ENCODE results near the gene C3. TPM values are rescaled to one million over a fixed set of nuclear protein-coding genes. Genes with fewer than 3 reads are reported as not detected.
"Not testable (repeated sequence)": the region's sequence is repeated elsewhere in the genome, so short reads cannot be mapped to it uniquely, and the experiment has no call there.

The C3 gene
- total RNA-seq, 1 experiment from 2014 or later = not detected

GRCh38 chr19:6660930-6661329, 59.5 kb downstream of the C3 start:
- no peaks in the 10 kb centered on the region for H3K36me3 ChIP-seq
- no peak overlapping the region for H3K27ac ChIP-seq
- H3K4me1 ChIP-seq (replicated peaks) = no peaks in the 10 kb centered on the region
- no peaks in the 10 kb centered on the region for H3K9me3 ChIP-seq (replicated peaks)
- H3K27me3 ChIP-seq (replicated peaks) = peaks cover 21% of the 10 kb centered on the region
- DNase-seq (ENCODE audit: low read depth in 1 of 2, low spot score in 2 of 2) = no peak
- no peak overlapping the region for H3K4me3 ChIP-seq

- H3K27me3 ChIP-seq (replicated peaks) = peaks cover 21% of the 10 kb centered on the region
- DNase-seq (ENCODE audit: low read depth in 1 of 2, low spot score in 2 of 2); H3K36me3 ChIP-seq; H3K9me3 ChIP-seq (replicated peaks); H3K4me1 ChIP-seq (replicated peaks); H3K27ac ChIP-seq; H3K4me3 ChIP-seq: not testable (repeated sequence)
These were observed 64.1 kb downstream of the C3 start for GRCh38 chr19:6656390-6656789.

GRCh38 chr19:6654347-6655310, 65.8 kb downstream of the C3 start:
- no peak overlapping the region for H3K27ac ChIP-seq
- H3K9me3 ChIP-seq (replicated peaks) = no peaks in the 10 kb centered on the region
- H3K4me3 ChIP-seq = no peak overlapping the region
- H3K36me3 ChIP-seq = no peaks in the 10 kb centered on the region
- DNase-seq (ENCODE audit: low read depth in 1 of 2, low spot score in 2 of 2) = no peak
- H3K4me1 ChIP-seq (replicated peaks) = no peaks in the 10 kb centered on the region
- H3K27me3 ChIP-seq (replicated peaks) = peaks cover 13% of the 10 kb centered on the region

- no peak overlapping the region for H3K27ac ChIP-seq
- no peaks in the 10 kb centered on the region for H3K9me3 ChIP-seq (replicated peaks)
- no peak for DNase-seq (ENCODE audit: low read depth in 1 of 2, low spot score in 2 of 2)
- no peaks in the 10 kb centered on the region for H3K4me1 ChIP-seq (replicated peaks)
- H3K4me3 ChIP-seq = no peak overlapping the region
- H3K27me3 ChIP-seq (replicated peaks) = peaks cover 14% of the 10 kb centered on the region; the same call in 1 of the 2 replicates
- H3K36me3 ChIP-seq = no peaks in the 10 kb centered on the region
These were observed 67.7 kb downstream of the C3 start for GRCh38 chr19:6652805-6653094.

- Histone ChIP-seq H3K4me1 (replicated peaks) (no peaks in the 10 kb centered on the region), H3K27ac (no peak overlapping the region), H3K9me3 (replicated peaks) (no peaks in the 10 kb centered on the region), H3K27me3 (replicated peaks) (peaks cover 14% of the 10 kb centered on the region; the same call in 1 of the 2 replicates), H3K36me3 (no peaks in the 10 kb centered on the region), H3K4me3 (no peak overlapping the region)
- DNase-seq (ENCODE audit: low read depth in 1 of 2, low spot score in 2 of 2) = no peak
These were observed 68.3 kb downstream of the C3 start for GRCh38 chr19:6651965-6652804.

- Histone ChIP-seq H3K9me3 (replicated peaks) (no peaks in the 10 kb centered on the region), H3K27me3 (replicated peaks) (peaks cover 12% of the 10 kb centered on the region; the same call in 1 of the 2 replicates), H3K27ac (no peak overlapping the region), H3K36me3 (no peaks in the 10 kb centered on the region), H3K4me3 (no peak overlapping the region), H3K4me1 (replicated peaks) (no peaks in the 10 kb centered on the region)
- no peak for DNase-seq (ENCODE audit: low read depth in 1 of 2, low spot score in 2 of 2)
These were observed 71.3 kb downstream of the C3 start for GRCh38 chr19:6649185-6649584.

- Histone ChIP-seq H3K27ac (no peak overlapping the region), H3K4me1 (replicated peaks) (no peaks in the 10 kb centered on the region), H3K4me3 (no peak overlapping the region), H3K27me3 (replicated peaks) (peaks cover 16% of the 10 kb centered on the region; the same call in 1 of the 2 replicates), H3K36me3 (no peaks in the 10 kb centered on the region), H3K9me3 (replicated peaks) (no peaks in the 10 kb centered on the region)
- DNase-seq (ENCODE audit: low read depth in 1 of 2, low spot score in 2 of 2) = no peak
These were observed 72.2 kb downstream of the C3 start for GRCh38 chr19:6648141-6648715.

- Histone ChIP-seq H3K36me3 (no peaks in the 10 kb centered on the region), H3K9me3 (replicated peaks) (no peaks in the 10 kb centered on the region), H3K27me3 (replicated peaks) (peaks cover 18% of the 10 kb centered on the region; the same call in 1 of the 2 replicates), H3K4me3 (no peak overlapping the region), H3K27ac (no peak overlapping the region), H3K4me1 (replicated peaks) (no peaks in the 10 kb centered on the region)
- no peak for DNase-seq (ENCODE audit: low read depth in 1 of 2, low spot score in 2 of 2)
These were observed 75.7 kb downstream of the C3 start for GRCh38 chr19:6644796-6645195.

GRCh38 chr19:6640333-6640732, 80.1 kb downstream of the C3 start:
- H3K4me3 ChIP-seq; H3K36me3 ChIP-seq; DNase-seq (ENCODE audit: low read depth in 1 of 2, low spot score in 2 of 2); H3K4me1 ChIP-seq (replicated peaks); H3K27ac ChIP-seq; H3K9me3 ChIP-seq (replicated peaks); H3K27me3 ChIP-seq (replicated peaks): not testable (repeated sequence)

- Histone ChIP-seq H3K9me3 (replicated peaks) (no peaks in the 10 kb centered on the region), H3K4me1 (replicated peaks) (no peaks in the 10 kb centered on the region), H3K4me3 (no peak overlapping the region), H3K27ac (no peak overlapping the region), H3K36me3 (no peaks in the 10 kb centered on the region), H3K27me3 (replicated peaks) (peaks cover 7% of the 10 kb centered on the region; the same call in 1 of the 2 replicates)
- DNase-seq (ENCODE audit: low read depth in 1 of 2, low spot score in 2 of 2) = no peak
These were observed 81.0 kb downstream of the C3 start for GRCh38 chr19:6639439-6639838.

GRCh38 chr19:6633456-6633813, 87.0 kb downstream of the C3 start:
- not testable (repeated sequence) for H3K27ac ChIP-seq; DNase-seq (ENCODE audit: low read depth in 1 of 2, low spot score in 2 of 2); H3K9me3 ChIP-seq (replicated peaks); H3K4me3 ChIP-seq; H3K27me3 ChIP-seq (replicated peaks); H3K4me1 ChIP-seq (replicated peaks); H3K36me3 ChIP-seq

GRCh38 chr19:6632747-6633455, 87.5 kb downstream of the C3 start:
- H3K4me1 ChIP-seq (replicated peaks); H3K27ac ChIP-seq; H3K27me3 ChIP-seq (replicated peaks); H3K36me3 ChIP-seq; H3K4me3 ChIP-seq; H3K9me3 ChIP-seq (replicated peaks): not testable (repeated sequence)
- peak; percentile 62 to 80 for DNase-seq (ENCODE audit: low read depth in 1 of 2, low spot score in 2 of 2)

- Histone ChIP-seq H3K4me3 (no peak overlapping the region), H3K36me3 (no peaks in the 10 kb centered on the region), H3K4me1 (replicated peaks) (peaks cover 10% of the 10 kb centered on the region), H3K9me3 (replicated peaks) (no peaks in the 10 kb centered on the region), H3K27ac (no peak overlapping the region), H3K27me3 (replicated peaks) (no peaks in the 10 kb centered on the region)
- peak; percentile 64 to 80 for DNase-seq (ENCODE audit: low read depth in 1 of 2, low spot score in 2 of 2)
These were observed 88.3 kb downstream of the C3 start for GRCh38 chr19:6632002-6632621.

All from SJSA1 (cell line).